GM12891 (cell line): ENCODE data around the gene C2orf80.

Experiments
- POLR2A ChIP-seq: IDR thresholded peaks from 2 replicates; pipeline ENCODE4 v1.6.1; 2011; ENCODE audit warnings: low read depth, low read length, control low read depth
- POLR2AphosphoS5 ChIP-seq: IDR thresholded peaks from 2 replicates; pipeline ENCODE4 v1.6.1; 2011; ENCODE audit warnings: low read depth, low read length, control low read depth
- SPI1 ChIP-seq: IDR thresholded peaks from 2 replicates; pipeline ENCODE4 v1.6.1; 2011; ENCODE audit warnings: low read depth, low read length, control low read depth

GRCh38 chr2:208147008-208147407 lies 42.8 kb downstream of the C2orf80 start:
- TF ChIP-seq POLR2A (no peak), POLR2AphosphoS5 (no peak), SPI1 (no peak)
